Measurements from ENCODE around the gene NDUFAF8. TPM values are rescaled to one million over a fixed set of nuclear protein-coding genes. Genes with fewer than 3 reads are reported as not detected.

Gene NDUFAF8
- total RNA-seq, 1 experiment from 2014 or later: 58.6 TPM

GRCh38 chr17:81264640-81265039 is 25.5 kb downstream of the NDUFAF8 start:
- BruUV-seq (replicated peaks): no TSS peak
- CTCF ChIA-PET: no interaction called here

GRCh38 chr17:81265576-81265975 is 26.5 kb downstream of the NDUFAF8 start:
- no peak for DNase-seq (ENCODE audit: low spot score)
- Histone ChIP-seq H3K27ac (ENCODE audit: low read depth, low read length, poor library complexity, severe bottlenecking) (no peak overlapping the region), H3K4me1 (ENCODE audit: insufficient read depth, low read length, poor library complexity, severe bottlenecking) (no peaks in the 10 kb centered on the region), H3K36me3 (ENCODE audit: insufficient read depth, low read length, poor library complexity, severe bottlenecking) (peaks cover 15% of the 10 kb centered on the region), H3K9me3 (ENCODE audit: low read depth, low read length, poor library complexity, severe bottlenecking) (no peaks in the 10 kb centered on the region), H3K27me3 (replicated peaks; ENCODE audit: insufficient read depth, low read depth, low read length, poor library complexity) (no peaks in the 10 kb centered on the region), H3K4me3 (ENCODE audit: low read depth, low read length, poor library complexity, severe bottlenecking) (no peak overlapping the region)
- no peak for TF ChIP-seq CTCF (conservative IDR thresholded peaks at IDR 0.05; ENCODE audit: low read depth, low read length)
- no peak for TF ChIP-seq EZH2 (IDR thresholded peaks at IDR 0.05; ENCODE audit: borderline replicate concordance, low read depth, low read length, poor library complexity, severe bottlenecking)
- CTCF ChIA-PET: no interaction called here
- POLR2A ChIA-PET (ENCODE audit: low non-redundant PET): no interaction called here
- BruUV-seq (replicated peaks): no TSS peak
- intact Hi-C loops (cut with micrococcal nuclease; ENCODE audit: unreplicated experiment): no loop called here

More at GRCh38 chr17:81264640-81265039, 25.5 kb downstream of the NDUFAF8 start:
- H3K9me3 ChIP-seq (ENCODE audit: low read depth, low read length, poor library complexity, severe bottlenecking): no peaks in the 10 kb centered on the region
- H3K27me3 ChIP-seq (replicated peaks; ENCODE audit: insufficient read depth, low read depth, low read length, poor library complexity): no peaks in the 10 kb centered on the region
- no peak overlapping the region for H3K4me3 ChIP-seq (ENCODE audit: low read depth, low read length, poor library complexity, severe bottlenecking)
- no peak for DNase-seq (ENCODE audit: low spot score)
- peaks cover 12% of the 10 kb centered on the region for H3K36me3 ChIP-seq (ENCODE audit: insufficient read depth, low read length, poor library complexity, severe bottlenecking)
- no peaks in the 10 kb centered on the region for H3K4me1 ChIP-seq (ENCODE audit: insufficient read depth, low read length, poor library complexity, severe bottlenecking)
- intact Hi-C loops (cut with micrococcal nuclease; ENCODE audit: unreplicated experiment): no loop called here
- TF ChIP-seq EZH2 (IDR thresholded peaks at IDR 0.05; ENCODE audit: borderline replicate concordance, low read depth, low read length, poor library complexity, severe bottlenecking) (no peak), CTCF (conservative IDR thresholded peaks at IDR 0.05; ENCODE audit: low read depth, low read length) (no peak)
- no peak overlapping the region for H3K27ac ChIP-seq (ENCODE audit: low read depth, low read length, poor library complexity, severe bottlenecking)
- POLR2A ChIA-PET (ENCODE audit: low non-redundant PET): no interaction called here

GRCh38 chr17:81267390-81268067 is 28.4 kb downstream of the NDUFAF8 start:
- ChIA-PET POLR2A (ENCODE audit: low non-redundant PET) (no interaction called here), CTCF (no interaction called here)

More at GRCh38 chr17:81267390-81268067, 28.4 kb downstream of the NDUFAF8 start:
- Histone ChIP-seq H3K27me3 (replicated peaks; ENCODE audit: insufficient read depth, low read depth, low read length, poor library complexity) (no peaks in the 10 kb centered on the region), H3K27ac (ENCODE audit: low read depth, low read length, poor library complexity, severe bottlenecking) (peak overlapping the region; percentile 28), H3K4me1 (ENCODE audit: insufficient read depth, low read length, poor library complexity, severe bottlenecking) (no peaks in the 10 kb centered on the region), H3K4me3 (ENCODE audit: low read depth, low read length, poor library complexity, severe bottlenecking) (no peak overlapping the region), H3K36me3 (ENCODE audit: insufficient read depth, low read length, poor library complexity, severe bottlenecking) (peaks cover 9% of the 10 kb centered on the region), H3K9me3 (ENCODE audit: low read depth, low read length, poor library complexity, severe bottlenecking) (no peaks in the 10 kb centered on the region)
- TF ChIP-seq EZH2 (IDR thresholded peaks at IDR 0.05; ENCODE audit: borderline replicate concordance, low read depth, low read length, poor library complexity, severe bottlenecking) (no peak), CTCF (conservative IDR thresholded peaks at IDR 0.05; ENCODE audit: low read depth, low read length) (no peak)
- intact Hi-C loops (cut with micrococcal nuclease; ENCODE audit: unreplicated experiment): no loop called here
- DNase-seq (ENCODE audit: low spot score): no peak
- BruUV-seq (replicated peaks): no TSS peak
